Sigmoid colon (tissue), 4 donors: Measurements from ENCODE around the gene CFAP57.

ENCODE experiments used
- CTCF ChIP-seq, 4 experiments: fragments of 450-650 bp in 3 of 4; fragments of 200-600 bp in 1 of 4; IDR thresholded peaks; one replicate each; pipeline ENCODE4 v1.5.1; 2016 to 2019; ENCODE audit warnings: antibody characterized with exemption in 4 of 4, mild to moderate bottlenecking in 3 of 4, moderate library complexity in 2 of 4
- POLR2A ChIP-seq, 2 donors: fragments of 450-650 bp; IDR thresholded peaks; one replicate each; pipeline ENCODE4 v1.6.1; 2016; ENCODE audit warnings: antibody characterized with exemption in 2 of 2, mild to moderate bottlenecking in 2 of 2, moderate library complexity in 2 of 2
- POLR2AphosphoS5 ChIP-seq, 4 donors: sonication (generic); formaldehyde crosslinking; IDR thresholded peaks; one replicate each; pipeline ENCODE4 v1.6.1; 2017; ENCODE audit warnings: antibody characterized with exemption in 4 of 4

- TF ChIP-seq CTCF (IDR thresholded peaks at IDR 0.05) (no peak), POLR2AphosphoS5 (IDR thresholded peaks at IDR 0.05) (no peak), POLR2A (IDR thresholded peaks at IDR 0.05) (no peak)
Measured at GRCh38 chr1:43235040-43235439, 62.9 kb downstream of the CFAP57 start.
